ENCODE results near the gene BIN1.

GRCh38 chr2:127128445-127128904 is 21.5 kb upstream of the BIN1 start:
- TF ChIP-seq CTCF (IDR thresholded peaks at IDR 0.05) (no peak), POLR2A (IDR thresholded peaks at IDR 0.05) (no peak)
